HEK293 (cell line): ENCODE results near the gene TGOLN2.

Experiments
- CTCF ChIA-PET: fragments of 350-600 bp; formaldehyde crosslinking; extraction: SDS; loops from one replicate; lab custom pipeline; 2021; ENCODE audit warnings: antibody characterized with exemption; lab: Yijun Ruan, JAX
- POLR2A ChIA-PET: fragments of 300-600 bp; formaldehyde crosslinking; extraction: SDS; loops from one replicate; lab custom pipeline; 2020; ENCODE audit warnings: antibody characterized with exemption, inconsistent platforms; lab: Yijun Ruan, JAX
- H3K27ac ChIP-seq: fragments of 200-500 bp; sonication (Bioruptor generic); 2 replicates; pipeline ENCODE4 v1.5.1; 2014; ENCODE audit warnings: low read depth, low read length, control low read depth, inconsistent platforms; ENCODE audit errors: extremely low read depth
- H3K36me3 ChIP-seq, 2 experiments: fragments of 200-500 bp in 1 of 2; sonication (Bioruptor generic) in 1 of 2; 1 replicate in 1 of 2; 2 replicates in 1 of 2; pipeline ENCODE4 v1.5.1; 2014 to 2017; ENCODE audit warnings: inconsistent platforms in 2 of 2, low read length in 2 of 2; ENCODE audit not compliant: control insufficient read depth in 2 of 2, insufficient read depth in 1 of 2
- H3K4me1 ChIP-seq: fragments of 200-500 bp; sonication (Bioruptor generic); 2 replicates; pipeline ENCODE4 v1.5.1; 2014; ENCODE audit warnings: mild to moderate bottlenecking, low read length, inconsistent platforms; ENCODE audit not compliant: control insufficient read depth, insufficient read depth
- H3K4me3 ChIP-seq: 2 replicates; pipeline ENCODE4 v1.5.1; 2011; ENCODE audit warnings: low read depth, mild to moderate bottlenecking, control low read depth, low read length, moderate library complexity
- H3K9me3 ChIP-seq: fragments of 200-500 bp; sonication (Bioruptor generic); 2 replicates; pipeline ENCODE4 v1.5.1; 2014; ENCODE audit warnings: low read depth, low read length, inconsistent platforms; ENCODE audit not compliant: control insufficient read depth, insufficient read depth
- GFI1B ChIP-seq: fragments of 450-650 bp; formaldehyde crosslinking; IDR thresholded peaks from 2 replicates; pipeline ENCODE4 v1.5.1; 2016; ENCODE audit warnings: missing biosample characterization, missing genetic modification characterization
- GLI2 ChIP-seq: fragments of 450-650 bp; formaldehyde crosslinking; IDR thresholded peaks from 2 replicates; pipeline ENCODE4; 2017; ENCODE audit warnings: missing biosample characterization, missing genetic modification characterization, low read depth, borderline replicate concordance
- KLF8 ChIP-seq: fragments of 450-650 bp; formaldehyde crosslinking; IDR thresholded peaks from 2 replicates; pipeline ENCODE4 v1.5.1; 2016; ENCODE audit warnings: missing biosample characterization, missing genetic modification characterization
- MZF1 ChIP-seq: fragments of 450-650 bp; formaldehyde crosslinking; IDR thresholded peaks from 2 replicates; pipeline ENCODE4 v1.5.1; 2017; ENCODE audit warnings: missing biosample characterization, missing genetic modification characterization, borderline replicate concordance
- SP2 ChIP-seq: fragments of 450-650 bp; formaldehyde crosslinking; IDR thresholded peaks from 2 replicates; pipeline ENCODE4 v1.5.1; 2016; ENCODE audit warnings: missing biosample characterization, missing genetic modification characterization
- SP7 ChIP-seq: fragments of 450-650 bp; formaldehyde crosslinking; IDR thresholded peaks from 2 replicates; pipeline ENCODE4 v1.5.1; 2016; ENCODE audit warnings: missing biosample characterization, missing genetic modification characterization
- WT1 ChIP-seq: fragments of 450-650 bp; formaldehyde crosslinking; IDR thresholded peaks from 2 replicates; pipeline ENCODE4 v1.5.1; 2016; ENCODE audit warnings: missing biosample characterization, missing genetic modification characterization
- ZFP3 ChIP-seq: fragments of 450-650 bp; formaldehyde crosslinking; IDR thresholded peaks from 2 replicates; pipeline ENCODE4 v1.5.1; 2016; ENCODE audit warnings: low read depth, missing biosample characterization, missing genetic modification characterization
- ZNF155 ChIP-seq: fragments of 450-650 bp; formaldehyde crosslinking; IDR thresholded peaks from 2 replicates; pipeline ENCODE4 v1.5.1; 2016; ENCODE audit warnings: missing biosample characterization, missing genetic modification characterization
- ZNF157 ChIP-seq: fragments of 450-650 bp; formaldehyde crosslinking; IDR thresholded peaks from 2 replicates; pipeline ENCODE4 v1.5.1; 2016; ENCODE audit warnings: missing biosample characterization, missing genetic modification characterization
- ZNF16 ChIP-seq: fragments of 450-650 bp; formaldehyde crosslinking; IDR thresholded peaks from 2 replicates; pipeline ENCODE4 v1.5.1; 2016; ENCODE audit warnings: low read depth, missing biosample characterization, missing genetic modification characterization
- ZNF266 ChIP-seq: fragments of 450-650 bp; formaldehyde crosslinking; IDR thresholded peaks from 2 replicates; pipeline ENCODE4 v1.5.1; 2016; ENCODE audit warnings: missing biosample characterization, missing genetic modification characterization, low read depth
- ZNF514 ChIP-seq: fragments of 450-650 bp; formaldehyde crosslinking; IDR thresholded peaks from 2 replicates; pipeline ENCODE4 v1.5.1; 2016; ENCODE audit warnings: missing biosample characterization, missing genetic modification characterization
- ZNF530 ChIP-seq: fragments of 450-650 bp; formaldehyde crosslinking; IDR thresholded peaks from 2 replicates; pipeline ENCODE4 v1.5.1; 2016; ENCODE audit warnings: low read depth, missing biosample characterization, missing genetic modification characterization
- ZNF561 ChIP-seq: fragments of 450-650 bp; IDR thresholded peaks from 2 replicates; pipeline ENCODE4 v1.5.1; 2018; ENCODE audit warnings: missing biosample characterization, missing genetic modification characterization, borderline replicate concordance
- ZNF571 ChIP-seq: fragments of 450-650 bp; formaldehyde crosslinking; IDR thresholded peaks from 2 replicates; pipeline ENCODE4 v1.5.0; 2017; ENCODE audit warnings: missing biosample characterization, missing genetic modification characterization
- ZNF600 ChIP-seq: fragments of 450-650 bp; formaldehyde crosslinking; IDR thresholded peaks from 2 replicates; pipeline ENCODE4 v1.5.1; 2016; ENCODE audit warnings: missing biosample characterization, missing genetic modification characterization
- ZNF623 ChIP-seq: fragments of 450-650 bp; formaldehyde crosslinking; IDR thresholded peaks from 2 replicates; pipeline ENCODE4 v1.5.1; 2016; ENCODE audit warnings: missing biosample characterization, missing genetic modification characterization
- ZNF626 ChIP-seq: fragments of 450-650 bp; sonication (Bioruptor Pico); formaldehyde crosslinking; IDR thresholded peaks from 2 replicates; pipeline ENCODE4 v1.5.1; 2018; ENCODE audit warnings: missing biosample characterization, missing genetic modification characterization, inconsistent platforms
- ZNF660 ChIP-seq: fragments of 450-650 bp; IDR thresholded peaks from 2 replicates; pipeline ENCODE4 v1.5.1; 2018; ENCODE audit warnings: missing biosample characterization, mild to moderate bottlenecking, missing genetic modification characterization
- ZNF747 ChIP-seq: fragments of 450-650 bp; formaldehyde crosslinking; IDR thresholded peaks from 2 replicates; pipeline ENCODE4 v1.5.1; 2016; ENCODE audit warnings: missing biosample characterization, missing genetic modification characterization
- ZNF791 ChIP-seq: fragments of 450-650 bp; formaldehyde crosslinking; IDR thresholded peaks from 2 replicates; pipeline ENCODE4 v1.5.1; 2016; ENCODE audit warnings: missing biosample characterization, missing genetic modification characterization
- TF ChIP-seq, protein P1 (sequence below): fragments of 450-650 bp; formaldehyde crosslinking; IDR thresholded peaks from 2 replicates; pipeline ENCODE4 v1.5.1; 2017; ENCODE audit warnings: missing biosample characterization, missing genetic modification characterization
- TF ChIP-seq, protein P2 (sequence below): fragments of 450-650 bp; formaldehyde crosslinking; IDR thresholded peaks from 2 replicates; pipeline ENCODE4 v1.5.1; 2016; ENCODE audit warnings: missing biosample characterization, missing genetic modification characterization
- TF ChIP-seq, protein P3 (sequence below): fragments of 450-650 bp; formaldehyde crosslinking; IDR thresholded peaks from 2 replicates; pipeline ENCODE4 v1.5.1; 2016; ENCODE audit warnings: missing biosample characterization, missing genetic modification characterization, borderline replicate concordance

Gene TGOLN2

DNA sequence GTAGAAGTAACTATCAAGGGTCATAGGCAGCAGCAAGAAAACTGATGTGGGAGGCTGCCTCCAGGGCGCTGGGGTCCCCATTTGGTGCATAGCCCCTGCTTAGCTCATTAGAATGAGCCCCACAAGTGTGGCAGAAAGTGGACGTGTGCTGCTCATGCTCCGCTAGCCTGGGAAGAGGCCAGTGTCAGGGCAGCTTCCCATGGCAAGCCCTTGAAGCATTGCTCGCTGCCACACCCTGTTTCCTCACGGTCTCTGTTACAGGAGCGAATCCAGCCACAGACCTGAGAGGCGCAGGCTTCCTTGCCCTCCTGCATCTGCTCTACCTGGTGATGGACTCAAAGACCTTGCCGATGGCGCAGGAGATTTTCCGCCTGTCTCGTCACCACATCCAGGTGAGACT is 49.3 kb upstream of the TGOLN2 start:
- Histone ChIP-seq H3K36me3 (peaks cover 5 to 41% of the 10 kb centered on the region in 2 experiments), H3K4me1 (no peaks in the 10 kb centered on the region), H3K4me3 (no peak overlapping the region), H3K27ac (no peak overlapping the region), H3K9me3 (no peaks in the 10 kb centered on the region)
- POLR2A ChIA-PET, result no interaction called here
- no peak for TF ChIP-seq ZNF623
- TF ChIP-seq ZNF155 (tag by site-specific recombination), result no peak
- TF ChIP-seq ZNF791 (tag by site-specific recombination), result no peak
- TF ChIP-seq, protein P1, sequence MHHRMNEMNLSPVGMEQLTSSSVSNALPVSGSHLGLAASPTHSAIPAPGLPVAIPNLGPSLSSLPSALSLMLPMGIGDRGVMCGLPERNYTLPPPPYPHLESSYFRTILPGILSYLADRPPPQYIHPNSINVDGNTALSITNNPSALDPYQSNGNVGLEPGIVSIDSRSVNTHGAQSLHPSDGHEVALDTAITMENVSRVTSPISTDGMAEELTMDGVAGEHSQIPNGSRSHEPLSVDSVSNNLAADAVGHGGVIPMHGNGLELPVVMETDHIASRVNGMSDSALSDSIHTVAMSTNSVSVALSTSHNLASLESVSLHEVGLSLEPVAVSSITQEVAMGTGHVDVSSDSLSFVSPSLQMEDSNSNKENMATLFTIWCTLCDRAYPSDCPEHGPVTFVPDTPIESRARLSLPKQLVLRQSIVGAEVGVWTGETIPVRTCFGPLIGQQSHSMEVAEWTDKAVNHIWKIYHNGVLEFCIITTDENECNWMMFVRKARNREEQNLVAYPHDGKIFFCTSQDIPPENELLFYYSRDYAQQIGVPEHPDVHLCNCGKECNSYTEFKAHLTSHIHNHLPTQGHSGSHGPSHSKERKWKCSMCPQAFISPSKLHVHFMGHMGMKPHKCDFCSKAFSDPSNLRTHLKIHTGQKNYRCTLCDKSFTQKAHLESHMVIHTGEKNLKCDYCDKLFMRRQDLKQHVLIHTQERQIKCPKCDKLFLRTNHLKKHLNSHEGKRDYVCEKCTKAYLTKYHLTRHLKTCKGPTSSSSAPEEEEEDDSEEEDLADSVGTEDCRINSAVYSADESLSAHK (tag by site-specific recombination), result no peak
- TF ChIP-seq, protein P2, sequence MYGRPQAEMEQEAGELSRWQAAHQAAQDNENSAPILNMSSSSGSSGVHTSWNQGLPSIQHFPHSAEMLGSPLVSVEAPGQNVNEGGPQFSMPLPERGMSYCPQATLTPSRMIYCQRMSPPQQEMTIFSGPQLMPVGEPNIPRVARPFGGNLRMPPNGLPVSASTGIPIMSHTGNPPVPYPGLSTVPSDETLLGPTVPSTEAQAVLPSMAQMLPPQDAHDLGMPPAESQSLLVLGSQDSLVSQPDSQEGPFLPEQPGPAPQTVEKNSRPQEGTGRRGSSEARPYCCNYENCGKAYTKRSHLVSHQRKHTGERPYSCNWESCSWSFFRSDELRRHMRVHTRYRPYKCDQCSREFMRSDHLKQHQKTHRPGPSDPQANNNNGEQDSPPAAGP (tag by site-specific recombination), result no peak
- no peak for TF ChIP-seq GFI1B (tag by site-specific recombination)
- TF ChIP-seq GLI2, result no peak
- no peak for TF ChIP-seq ZNF16 (tag by site-specific recombination)
- TF ChIP-seq ZNF561 (tag by site-specific recombination), result no peak
- no peak for TF ChIP-seq SP7
- TF ChIP-seq MZF1 (tag by site-specific recombination), result no peak
- no peak for TF ChIP-seq ZNF600
- TF ChIP-seq SP2, result no peak
- TF ChIP-seq ZNF626 (tag by site-specific recombination), result no peak
- TF ChIP-seq WT1, result no peak
- TF ChIP-seq ZNF157, result no peak
- CTCF ChIA-PET, result interaction anchor here (0.6 kb wide), 1 partner anchor 44 kb away, joined by 3 read pairs; no protein-coding TSS in a partner anchor

DNA sequence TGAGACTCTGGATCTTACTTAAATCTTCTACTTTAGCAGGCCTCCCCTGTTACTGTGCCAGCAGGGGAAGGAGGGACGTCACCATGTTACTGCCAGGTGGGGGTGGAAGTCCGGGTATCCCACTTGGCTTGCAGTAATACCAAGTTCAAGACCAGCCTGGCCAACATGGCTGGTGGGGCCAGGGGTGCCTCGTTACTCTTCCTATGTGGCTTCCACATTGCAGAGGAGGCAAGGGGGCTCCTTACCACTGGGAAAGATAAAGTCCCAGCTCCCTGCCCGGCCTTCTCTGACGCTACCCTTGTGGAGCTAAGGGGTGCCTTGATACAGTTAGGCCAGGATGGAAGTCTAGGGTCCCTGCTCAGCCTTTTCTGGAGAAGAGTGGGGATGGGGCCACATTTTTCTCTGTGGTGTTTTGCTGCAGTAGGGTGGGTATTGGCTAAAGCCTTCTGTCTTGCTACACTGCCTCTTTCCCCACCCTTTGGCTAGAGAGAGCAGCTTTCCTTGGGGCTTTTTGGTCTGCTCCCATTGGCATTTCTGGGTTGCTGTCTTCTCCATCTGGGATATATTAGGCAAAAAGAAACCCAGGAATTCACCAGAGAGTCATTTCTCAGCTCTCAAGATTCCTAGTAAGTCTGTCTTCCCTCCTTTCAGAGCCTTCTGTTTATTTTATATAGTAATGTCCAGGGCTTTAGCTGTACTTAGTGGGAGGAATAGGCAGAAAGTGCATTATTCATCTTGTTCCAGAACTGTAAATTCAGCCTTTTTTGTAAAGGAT is 48.7 kb upstream of the TGOLN2 start:
- no peak overlapping the region for H3K27ac ChIP-seq
- H3K4me3 ChIP-seq, result no peak overlapping the region
- no peaks in the 10 kb centered on the region for H3K9me3 ChIP-seq
- CTCF ChIA-PET, result interaction anchor here (0.6 kb wide), 1 partner anchor 45 kb away, joined by 3 read pairs; no protein-coding TSS in a partner anchor
- no peaks in the 10 kb centered on the region for H3K4me1 ChIP-seq
- H3K36me3 ChIP-seq, result peaks cover 8 to 43% of the 10 kb centered on the region in 2 experiments
- POLR2A ChIA-PET, result no interaction called here
- TF ChIP-seq ZNF571 (no peak), ZNF530 (no peak), ZNF514 (no peak), ZNF660 (no peak), ZNF266 (no peak), ZFP3 (tag by site-specific recombination) (no peak), ZNF747 (tag by site-specific recombination) (no peak), KLF8 (tag by site-specific recombination) (no peak)
- TF ChIP-seq, protein P3, sequence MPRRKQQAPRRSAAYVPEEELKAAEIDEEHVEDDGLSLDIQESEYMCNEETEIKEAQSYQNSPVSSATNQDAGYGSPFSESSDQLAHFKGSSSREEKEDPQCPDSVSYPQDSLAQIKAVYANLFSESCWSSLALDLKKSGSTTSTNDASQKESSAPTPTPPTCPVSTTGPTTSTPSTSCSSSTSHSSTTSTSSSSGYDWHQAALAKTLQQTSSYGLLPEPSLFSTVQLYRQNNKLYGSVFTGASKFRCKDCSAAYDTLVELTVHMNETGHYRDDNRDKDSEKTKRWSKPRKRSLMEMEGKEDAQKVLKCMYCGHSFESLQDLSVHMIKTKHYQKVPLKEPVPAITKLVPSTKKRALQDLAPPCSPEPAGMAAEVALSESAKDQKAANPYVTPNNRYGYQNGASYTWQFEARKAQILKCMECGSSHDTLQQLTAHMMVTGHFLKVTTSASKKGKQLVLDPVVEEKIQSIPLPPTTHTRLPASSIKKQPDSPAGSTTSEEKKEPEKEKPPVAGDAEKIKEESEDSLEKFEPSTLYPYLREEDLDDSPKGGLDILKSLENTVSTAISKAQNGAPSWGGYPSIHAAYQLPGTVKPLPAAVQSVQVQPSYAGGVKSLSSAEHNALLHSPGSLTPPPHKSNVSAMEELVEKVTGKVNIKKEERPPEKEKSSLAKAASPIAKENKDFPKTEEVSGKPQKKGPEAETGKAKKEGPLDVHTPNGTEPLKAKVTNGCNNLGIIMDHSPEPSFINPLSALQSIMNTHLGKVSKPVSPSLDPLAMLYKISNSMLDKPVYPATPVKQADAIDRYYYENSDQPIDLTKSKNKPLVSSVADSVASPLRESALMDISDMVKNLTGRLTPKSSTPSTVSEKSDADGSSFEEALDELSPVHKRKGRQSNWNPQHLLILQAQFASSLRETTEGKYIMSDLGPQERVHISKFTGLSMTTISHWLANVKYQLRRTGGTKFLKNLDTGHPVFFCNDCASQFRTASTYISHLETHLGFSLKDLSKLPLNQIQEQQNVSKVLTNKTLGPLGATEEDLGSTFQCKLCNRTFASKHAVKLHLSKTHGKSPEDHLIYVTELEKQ (tag by site-specific recombination), result no peak
